GM12872 (cell line): ENCODE results near the gene ELFN2.

Experiments used
- CTCF ChIP-seq: IDR thresholded peaks from 3 replicates; pipeline ENCODE4 v1.5.1; 2011; ENCODE audit warnings: low read depth, mild to moderate bottlenecking, low read length, moderate library complexity; ENCODE audit not compliant: insufficient read depth

The ELFN2 gene

GRCh38 chr22:37358917-37359316 is 68.4 kb downstream of the ELFN2 start:
- no peak for TF ChIP-seq CTCF

GRCh38 chr22:37358386-37358785 is 68.9 kb downstream of the ELFN2 start:
- TF ChIP-seq CTCF, result no peak

GRCh38 chr22:37357446-37358075 is 69.7 kb downstream of the ELFN2 start:
- TF ChIP-seq CTCF, result no peak

- TF ChIP-seq CTCF, result no peak
These were observed 70.4 kb downstream of the ELFN2 start for GRCh38 chr22:37356922-37357321.

- TF ChIP-seq CTCF, result no peak
These were observed 72.1 kb downstream of the ELFN2 start for GRCh38 chr22:37355174-37355573.

- no peak for TF ChIP-seq CTCF
These were observed 72.6 kb downstream of the ELFN2 start for GRCh38 chr22:37354670-37355069.

GRCh38 chr22:37354261-37354660 is 73.0 kb downstream of the ELFN2 start:
- no peak for TF ChIP-seq CTCF
